ENCODE results near the gene DNAI4. TPM values are rescaled to one million over a fixed set of nuclear protein-coding genes. Genes with fewer than 3 reads are reported as not detected.
A peak's percentile ranks its signal among the peaks of the same experiment; 100 is the strongest.

DNAI4 gene
- total and polyA plus RNA-seq, 9 of the 15 experiments (the other 6 are each of a cell fraction or from before 2014, with no cell fraction given): 0.57 to 4.8 (median 2.6) TPM; not detected in 1

DNA sequence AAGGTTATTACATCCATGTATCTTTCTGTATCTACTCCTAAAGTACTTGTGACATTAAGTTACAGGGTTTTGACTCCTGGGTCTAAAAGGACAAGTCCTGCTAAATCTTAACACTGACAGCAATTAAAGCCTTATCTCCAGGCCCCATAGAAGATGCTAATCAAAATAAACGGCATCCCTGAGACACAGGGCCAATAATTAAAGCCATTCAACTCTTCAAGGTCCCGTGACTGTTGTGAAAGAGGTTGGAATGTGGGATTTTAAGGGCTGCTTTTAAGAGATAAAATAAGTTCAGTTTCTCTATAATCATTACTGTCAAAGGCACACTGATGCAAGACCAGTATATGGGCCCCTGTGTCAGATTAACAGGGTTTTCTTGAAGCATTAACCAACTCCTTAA, 8.3 kb downstream of the DNAI4 start (continued):
- TF ChIP-seq NCOR1 (IDR thresholded peaks at IDR 0.05) (peak; percentile 83), SMAD3 (CRISPR knock-in tag; conservative IDR thresholded peaks at IDR 0.05) (peak; percentile 42; the same call in 1 of the 2 replicates), GTF2F1 (IDR thresholded peaks at IDR 0.05; ENCODE audit: low read depth, low read length) (no peak), CTBP1 (IDR thresholded peaks at IDR 0.05; ENCODE audit: borderline replicate concordance) (peak; percentile 64; the same call in 1 of the 2 replicates), FUS (optimal IDR thresholded peaks at IDR 0.05; ENCODE audit: low read depth, low read length) (no peak), MBD2 (IDR thresholded peaks at IDR 0.05; ENCODE audit: borderline replicate concordance, low read depth) (no peak), ZNF592 (IDR thresholded peaks at IDR 0.05) (no peak), CBFA2T2 (conservative IDR thresholded peaks at IDR 0.05) (peak; percentile 87), NFATC3 (IDR thresholded peaks at IDR 0.05) (no peak), TEAD1 (CRISPR knock-in tag; IDR thresholded peaks at IDR 0.05) (peak; percentile 99), ETV6 (IDR thresholded peaks at IDR 0.05; ENCODE audit: borderline replicate concordance in 1 of 2, low read depth in 2 of 2, low read length in 1 of 2) (peak in 1 of 2 experiments; percentile 60; a peak in 1 of 4 replicates), ETV6 (CRISPR knock-in tag; IDR thresholded peaks at IDR 0.05; ENCODE audit: borderline replicate concordance) (no peak), CEBPB (tag; IDR thresholded peaks at IDR 0.05) (peak; percentile 97), UBTF (IDR thresholded peaks at IDR 0.05; ENCODE audit: borderline replicate concordance in 1 of 2, low read depth in 2 of 2, low read length in 2 of 2) (no peak), RNF2 (IDR thresholded peaks at IDR 0.05) (peak; percentile 92), HLTF (IDR thresholded peaks at IDR 0.05) (no peak), WHSC1 (IDR thresholded peaks at IDR 0.05; ENCODE audit: low read length) (no peak), CCNT2 (IDR thresholded peaks at IDR 0.05; ENCODE audit: borderline replicate concordance, extremely low read depth, insufficient read length, low read depth, low read length) (peak; percentile 56), SIN3A (IDR thresholded peaks at IDR 0.05; ENCODE audit: borderline replicate concordance in 2 of 2, control insufficient read depth in 1 of 2, low read depth in 2 of 2, low read length in 2 of 2) (no peak), KLF6 (CRISPR knock-in tag; IDR thresholded peaks at IDR 0.05; ENCODE audit: borderline replicate concordance) (peak; percentile 65; the same call in 1 of the 2 replicates), ZNF41 (CRISPR knock-in tag; conservative IDR thresholded peaks at IDR 0.05) (0 out of 2 replicates have a peak, but pooled peaks have one; percentile 25)
- TF ChIP-seq, protein P1, sequence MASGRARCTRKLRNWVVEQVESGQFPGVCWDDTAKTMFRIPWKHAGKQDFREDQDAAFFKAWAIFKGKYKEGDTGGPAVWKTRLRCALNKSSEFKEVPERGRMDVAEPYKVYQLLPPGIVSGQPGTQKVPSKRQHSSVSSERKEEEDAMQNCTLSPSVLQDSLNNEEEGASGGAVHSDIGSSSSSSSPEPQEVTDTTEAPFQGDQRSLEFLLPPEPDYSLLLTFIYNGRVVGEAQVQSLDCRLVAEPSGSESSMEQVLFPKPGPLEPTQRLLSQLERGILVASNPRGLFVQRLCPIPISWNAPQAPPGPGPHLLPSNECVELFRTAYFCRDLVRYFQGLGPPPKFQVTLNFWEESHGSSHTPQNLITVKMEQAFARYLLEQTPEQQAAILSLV (tag; IDR thresholded peaks at IDR 0.05): peak; percentile 59; the same call in 1 of the 2 replicates
